ENCODE measurements around the gene GPR179.

- TF ChIP-seq CTCF (conservative IDR thresholded peaks at IDR 0.05; ENCODE audit: low read length) (no peak), EZH2phosphoT487 (IDR thresholded peaks at IDR 0.05; ENCODE audit: borderline replicate concordance, low read depth, low read length) (no peak)
Measured at GRCh38 chr17:38355251-38355650, 11.5 kb upstream of the GPR179 start.

Measured in OCI-LY7 (cell line).